Parathyroid adenoma (tissue), 2 donors: ENCODE measurements around the gene PTPA.
A peak's percentile ranks its signal among the peaks of the same experiment; 100 is the strongest.

Experiments
- H2AFZ ChIP-seq: fragments of 300-600 bp; sonication (generic); one replicate; pipeline ENCODE4 v1.7.0; 2017; ENCODE audit warnings: antibody characterized with exemption, mild to moderate bottlenecking
- H3K27ac ChIP-seq: fragments of 300-600 bp; sonication (generic); one replicate; pipeline ENCODE4 v1.7.0; 2017
- H3K27me3 ChIP-seq: fragments of 300-600 bp; sonication (generic); one replicate; pipeline ENCODE4 v1.7.0; 2017; ENCODE audit warnings: low read length; ENCODE audit not compliant: control insufficient read depth, insufficient read depth
- H3K36me3 ChIP-seq: fragments of 300-600 bp; sonication (generic); one replicate; pipeline ENCODE4 v1.7.0; 2017; ENCODE audit warnings: low read length; ENCODE audit not compliant: control insufficient read depth, insufficient read depth
- H3K4me1 ChIP-seq: fragments of 300-600 bp; sonication (generic); one replicate; pipeline ENCODE4 v1.7.0; 2017; ENCODE audit warnings: control low read depth
- H3K4me2 ChIP-seq: fragments of 300-600 bp; sonication (generic); one replicate; pipeline ENCODE4 v1.7.0; 2017; ENCODE audit warnings: low read length
- H3K4me3 ChIP-seq: fragments of 300-600 bp; sonication (generic); one replicate; pipeline ENCODE4 v1.7.0; 2017; ENCODE audit warnings: low read depth, low read length
- H3K79me2 ChIP-seq: fragments of 300-600 bp; sonication (generic); one replicate; pipeline ENCODE4 v1.7.0; 2017; ENCODE audit warnings: control low read depth
- H3K9ac ChIP-seq: fragments of 300-600 bp; sonication (generic); one replicate; pipeline ENCODE4 v1.7.0; 2017; ENCODE audit warnings: mild to moderate bottlenecking
- H3K9me3 ChIP-seq: fragments of 300-600 bp; sonication (generic); one replicate; pipeline ENCODE4 v1.7.0; 2017; ENCODE audit warnings: low read length; ENCODE audit not compliant: control insufficient read depth
- TF ChIP-seq, protein P1 (sequence below): fragments of 300-600 bp; sonication (generic); IDR thresholded peaks from one replicate; pipeline ENCODE4 v1.7.0; 2017; ENCODE audit warnings: antibody characterized with exemption, mild to moderate bottlenecking
- donor health status: primary hyperparathyroidism.

Gene PTPA

DNA sequence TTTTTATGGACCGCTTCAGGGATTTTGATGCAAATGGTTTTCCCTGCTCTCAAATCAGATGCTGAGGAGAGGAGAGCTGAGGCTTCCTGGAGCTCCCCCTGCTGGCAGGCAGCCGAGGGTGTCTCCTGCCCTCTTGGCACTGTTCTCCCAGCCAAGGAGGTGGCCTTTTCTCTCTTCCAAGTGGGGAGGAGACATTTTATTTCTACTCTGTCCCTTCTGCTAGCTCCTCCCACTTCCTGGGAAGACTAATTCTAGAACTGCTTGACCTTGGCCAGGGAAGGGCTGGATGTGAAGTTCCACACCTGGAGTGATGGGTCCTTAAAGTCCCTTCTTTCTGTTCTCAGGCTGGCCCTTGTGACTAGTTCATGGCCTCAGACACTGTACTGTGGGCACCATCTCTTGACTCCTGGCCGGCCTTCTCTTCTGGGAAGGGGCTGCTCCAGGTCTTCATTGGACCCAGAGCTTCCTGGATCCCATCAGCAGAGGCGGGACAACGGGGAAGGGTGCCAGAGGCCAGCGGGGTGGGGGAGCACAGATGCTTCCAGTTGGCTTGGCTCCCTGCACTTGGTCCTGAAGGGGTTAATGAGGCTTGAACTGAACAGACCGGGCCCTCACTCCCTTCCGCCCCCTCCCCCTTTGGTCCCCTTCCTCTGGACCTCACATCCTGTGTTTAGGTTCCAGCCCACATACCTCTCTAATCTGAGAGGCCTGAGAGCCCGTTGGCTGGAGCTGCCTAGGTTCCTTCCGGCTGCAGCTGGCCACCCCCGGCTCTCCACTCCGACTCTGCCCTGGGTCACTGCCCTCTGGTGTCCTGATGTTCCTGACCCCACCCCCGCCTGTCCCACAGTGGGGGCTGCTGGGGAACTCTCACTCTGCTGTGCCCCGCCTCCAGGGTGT lies 32.1 kb downstream of the PTPA start:
- Histone ChIP-seq H3K4me2 (peak overlapping the region; percentile 56), H3K79me2 (peaks cover 8% of the 10 kb centered on the region), H3K4me1 (peaks cover 34% of the 10 kb centered on the region), H2AFZ (no peak overlapping the region), H3K9me3 (no peaks in the 10 kb centered on the region), H3K27ac (peak overlapping the region; percentile 100), H3K36me3 (no peaks in the 10 kb centered on the region), H3K27me3 (no peaks in the 10 kb centered on the region), H3K9ac (peak overlapping the region; percentile 21), H3K4me3 (peak overlapping the region; percentile 18)
- TF ChIP-seq, protein P1, sequence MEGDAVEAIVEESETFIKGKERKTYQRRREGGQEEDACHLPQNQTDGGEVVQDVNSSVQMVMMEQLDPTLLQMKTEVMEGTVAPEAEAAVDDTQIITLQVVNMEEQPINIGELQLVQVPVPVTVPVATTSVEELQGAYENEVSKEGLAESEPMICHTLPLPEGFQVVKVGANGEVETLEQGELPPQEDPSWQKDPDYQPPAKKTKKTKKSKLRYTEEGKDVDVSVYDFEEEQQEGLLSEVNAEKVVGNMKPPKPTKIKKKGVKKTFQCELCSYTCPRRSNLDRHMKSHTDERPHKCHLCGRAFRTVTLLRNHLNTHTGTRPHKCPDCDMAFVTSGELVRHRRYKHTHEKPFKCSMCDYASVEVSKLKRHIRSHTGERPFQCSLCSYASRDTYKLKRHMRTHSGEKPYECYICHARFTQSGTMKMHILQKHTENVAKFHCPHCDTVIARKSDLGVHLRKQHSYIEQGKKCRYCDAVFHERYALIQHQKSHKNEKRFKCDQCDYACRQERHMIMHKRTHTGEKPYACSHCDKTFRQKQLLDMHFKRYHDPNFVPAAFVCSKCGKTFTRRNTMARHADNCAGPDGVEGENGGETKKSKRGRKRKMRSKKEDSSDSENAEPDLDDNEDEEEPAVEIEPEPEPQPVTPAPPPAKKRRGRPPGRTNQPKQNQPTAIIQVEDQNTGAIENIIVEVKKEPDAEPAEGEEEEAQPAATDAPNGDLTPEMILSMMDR, result peak; percentile 80

DNA sequence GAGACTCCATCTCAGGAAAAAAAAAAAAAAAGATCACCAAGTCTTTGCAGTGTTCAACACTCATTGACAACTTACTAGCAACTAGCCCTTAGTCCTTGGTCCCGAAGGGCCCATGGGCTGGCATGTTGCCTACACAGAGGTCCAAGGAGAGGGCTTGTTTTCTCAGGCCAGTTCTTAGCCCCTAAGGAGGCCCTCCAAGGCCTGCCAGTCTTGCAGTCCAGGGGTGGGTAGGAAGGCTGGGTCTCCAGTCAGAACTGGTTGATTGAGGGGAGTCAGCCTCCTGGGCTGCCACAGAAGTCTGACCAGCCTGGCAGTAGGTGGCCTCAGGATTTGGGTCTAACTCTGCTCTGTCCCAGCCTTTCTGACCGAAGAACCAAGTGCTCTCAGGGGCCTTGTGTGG lies 34.1 kb downstream of the PTPA start:
- no peak overlapping the region for H3K9ac ChIP-seq
- H3K27me3 ChIP-seq, result no peaks in the 10 kb centered on the region
- H2AFZ ChIP-seq, result no peak overlapping the region
- no peaks in the 10 kb centered on the region for H3K9me3 ChIP-seq
- no peaks in the 10 kb centered on the region for H3K36me3 ChIP-seq
- TF ChIP-seq, protein P1, result no peak
- H3K4me1 ChIP-seq, result peaks cover 24% of the 10 kb centered on the region
- no peak overlapping the region for H3K4me3 ChIP-seq
- H3K79me2 ChIP-seq, result peaks cover 8% of the 10 kb centered on the region
- no peak overlapping the region for H3K4me2 ChIP-seq
- H3K27ac ChIP-seq, result peak overlapping the region; percentile 39

GRCh38 chr9:129145841-129146292 lies 34.7 kb downstream of the PTPA start:
- H3K36me3 ChIP-seq, result no peaks in the 10 kb centered on the region

DNA sequence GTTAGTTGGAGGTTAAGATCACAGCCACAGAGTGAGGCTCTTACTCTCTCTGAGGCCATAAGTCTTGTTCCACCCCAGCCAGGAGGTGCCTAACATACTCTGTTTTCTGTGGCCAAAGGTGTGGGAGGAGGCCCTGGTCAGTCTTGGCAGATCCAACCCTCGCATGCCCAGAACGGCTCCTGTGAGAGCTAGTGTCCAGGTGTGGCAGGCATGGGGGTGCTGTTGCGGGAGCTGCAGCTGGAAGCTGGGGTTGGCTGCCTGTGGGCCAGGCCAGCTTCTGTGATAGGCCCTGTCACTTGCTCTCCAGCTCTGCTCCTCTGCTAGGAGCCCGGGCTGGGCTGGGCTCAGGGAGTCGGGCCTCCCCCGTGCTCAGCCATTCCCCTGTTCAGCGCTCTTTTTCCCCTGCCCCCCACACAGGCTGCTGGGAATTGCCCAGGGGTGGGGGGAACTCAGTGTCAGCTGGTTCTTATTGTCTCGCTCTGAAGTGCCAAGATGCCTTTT lies 35.3 kb downstream of the PTPA start:
- Histone ChIP-seq H3K9me3 (no peaks in the 10 kb centered on the region), H2AFZ (no peak overlapping the region), H3K4me3 (no peak overlapping the region), H3K27me3 (no peaks in the 10 kb centered on the region), H3K4me2 (no peak overlapping the region), H3K36me3 (no peaks in the 10 kb centered on the region), H3K79me2 (peaks cover 8% of the 10 kb centered on the region), H3K27ac (peak overlapping the region; percentile 57), H3K9ac (no peak overlapping the region), H3K4me1 (peaks cover 14% of the 10 kb centered on the region)
- TF ChIP-seq, protein P1, result no peak

More at GRCh38 chr9:129145841-129146292, 34.7 kb downstream of the PTPA start:
- TF ChIP-seq, protein P1, result no peak
- Histone ChIP-seq H3K9ac (no peak overlapping the region), H3K27ac (peak overlapping the region; percentile 57), H3K79me2 (peaks cover 8% of the 10 kb centered on the region), H3K27me3 (no peaks in the 10 kb centered on the region), H2AFZ (no peak overlapping the region), H3K4me1 (peaks cover 20% of the 10 kb centered on the region), H3K9me3 (no peaks in the 10 kb centered on the region), H3K4me3 (no peak overlapping the region), H3K4me2 (no peak overlapping the region)
